Heart left ventricle (tissue), 16 donors: ENCODE data around the gene NCOA1. TPM values are rescaled to one million over a fixed set of nuclear protein-coding genes. Genes with fewer than 3 reads are reported as not detected.
A peak's percentile ranks its signal among the peaks of the same experiment; 100 is the strongest.

Experiments used
- ATAC-seq, 4 donors: fragments of 200-7000 bp; cut with Tn5 transposase; one replicate each; pipeline ENCODE4 v1.9.1; 2020 to 2022; ENCODE audit warnings: moderate library complexity in 4 of 4, mild to moderate bottlenecking in 3 of 4, moderate number of reproducible peaks in 1 of 4
- DNase-seq, 5 donors: peaks; one replicate each; pipeline ENCODE4 v3.0.0-alpha.2; 2020
- H3K27ac ChIP-seq, 12 donors: fragments of 200-600 bp; sonication (generic) in 4 of 12; one replicate each; pipeline versions ENCODE4 v1.5.0 to v1.8.0; 2016 to 2022; ENCODE audit warnings: mild to moderate bottlenecking in 2 of 12
- H3K27me3 ChIP-seq, 9 donors: fragments of 200-600 bp; sonication (generic) in 2 of 9; one replicate each; pipeline versions ENCODE4 v1.5.1 to v1.8.0; 2016 to 2022; ENCODE audit warnings: mild to moderate bottlenecking in 3 of 9
- H3K36me3 ChIP-seq, 9 donors: fragments of 200-600 bp; sonication (generic) in 2 of 9; one replicate each; pipeline versions ENCODE4 v1.5.0 to v1.8.0; 2018 to 2022; ENCODE audit warnings: mild to moderate bottlenecking in 2 of 9
- H3K4me1 ChIP-seq, 12 donors: fragments of 200-600 bp; sonication (generic) in 4 of 12; one replicate each; pipeline versions ENCODE4 v1.5.0 to v1.8.0; 2016 to 2022; ENCODE audit warnings: mild to moderate bottlenecking in 3 of 12
- H3K4me3 ChIP-seq, 12 donors: fragments of 200-600 bp; sonication (generic) in 4 of 12; one replicate each; pipeline versions ENCODE4 v1.5.0 to v1.8.0; 2017 to 2022; ENCODE audit warnings: mild to moderate bottlenecking in 9 of 12, moderate library complexity in 4 of 12
- H3K9me3 ChIP-seq, 12 donors: fragments of 200-600 bp; sonication (generic) in 4 of 12; one replicate each; pipeline versions ENCODE4 v1.5.0 to v1.8.0; 2016 to 2022; ENCODE audit warnings: mild to moderate bottlenecking in 1 of 12
- POLR2A ChIP-seq, 2 donors: fragments of 450-650 bp; IDR thresholded peaks; one replicate each; pipeline ENCODE4 v1.6.1; 2017; ENCODE audit warnings: antibody characterized with exemption in 2 of 2, mild to moderate bottlenecking in 2 of 2, moderate library complexity in 2 of 2
- WGBS, 4 donors: extraction: QIAGEN DNeasy Blood & Tissue Kit in 2 of 4; methylation state at CpG; one replicate each; pipeline versions ENCODE4 v1.1.5 to v1.1.7; 2013 to 2018; 5-methylcytosine and 5-hydroxymethylcytosine counted together
- intact Hi-C, 10 donors: fragments of 100-400 bp; cut with DNase I; formaldehyde crosslinking; loops; one replicate each; pipeline versions ENCODE4 v1.11.1 to v1.14.2; 2022
- polyA plus RNA-seq, 2 donors: library from polyadenylated mRNA; stranded (reverse); fragments of 200-250 nt; gene quantifications; one replicate each; pipeline ENCODE4 v1.2.3, GENCODE V29; 2013
- total RNA-seq, 9 donors: library from RNA; depleted of rRNA in 2 of 9; stranded (reverse); fragments of >200 nt in 2 of 9; fragmentation: NEBNext Ultra II Directional in 3 of 9; extraction: Animal tissue kit (Norgen Biotek cat#: 25700) in 3 of 9; gene quantifications; one replicate each; pipeline versions ENCODE4 v1.1.0 to v1.2.4, GENCODE V29; 2016 to 2023
- TF ChIP-seq, protein P1 (sequence below), 12 donors: fragments of 200-600 bp; sonication (generic) in 4 of 12; IDR thresholded peaks; one replicate each; pipeline versions ENCODE4 v1.5.0 to v1.8.0; 2018 to 2022; ENCODE audit warnings: antibody characterized with exemption in 12 of 12, mild to moderate bottlenecking in 5 of 12
- donor health status: ischemic (EF 13 %, LVEDD 7.1; RV severe dilation, severe dysfunction).
- donor health status: healthy with polysubstance abuse.
- donor health status: DM: no; HTN: yes; CAD: no.
- donor health status: DM: no; HTN: no; CAD: no.
- donor health status: ischemic (EF 25% LVEDD 6.9; RV normal size, moderate dysfunction).
- donor health status: ischemic (EF 25% LVEDD 5.7; RV mildly dilated, moderate dysfunction).
- donor health status: healthy.
- donor health status: DM: yes; HTN: yes; CAD: no.
- donor health status: ischemic (EF 35%, LVEDD 5.7; RV mildly dilated, moderate dysfunction).
- donor health status: nonischemic (EF 11% LVEDD 7.7; RV severe dilation, severe dysfunction).
- donor health status: DM: yes; HTN: yes; CAD: no.
- donor health status: PGD.
- donor health status: ischemic (EF 29% LVEDD 5.4; RV normal size, mild dysfunction).
- donor health status: nonischemic (EF 23%, LVEDD 6.1; RV moderate dilation, normal function).

Gene NCOA1
- total and polyA plus RNA-seq, 11 donors: 8.5 to 42.3 (median 32.4) TPM

DNA sequence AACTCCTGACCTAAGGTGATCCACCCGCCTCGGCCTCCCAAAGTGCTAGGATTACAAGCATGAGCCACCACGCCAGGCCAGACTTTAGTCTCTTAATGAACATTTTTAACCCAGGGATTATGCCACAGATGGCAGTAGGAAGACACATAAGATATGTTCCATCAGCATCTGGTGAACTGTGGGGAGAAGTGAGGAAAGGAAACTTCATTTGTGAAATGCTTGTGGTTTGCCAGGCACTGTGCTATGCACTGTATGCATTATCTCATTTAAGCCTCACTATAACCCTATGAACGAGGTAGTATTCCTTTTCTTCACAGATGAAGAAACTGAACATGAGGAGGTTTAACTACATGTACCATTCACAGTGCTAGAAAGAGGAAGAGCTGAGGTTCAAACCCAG, 272.8 kb downstream of the NCOA1 start:
- Histone ChIP-seq H3K27me3 (no peaks in the 10 kb centered on the region), H3K36me3 (peaks cover 3 to 91% (median 78%) of the 10 kb centered on the region in 9 donors), H3K4me1 (peaks cover 0 to 16% (median 0%) of the 10 kb centered on the region in 12 donors), H3K9me3 (no peaks in the 10 kb centered on the region), H3K27ac (no peak overlapping the region), H3K4me3 (no peak overlapping the region)
- intact Hi-C loops: no loop called here
- ATAC-seq (no peak), DNase-seq (no peak)
- no peak for TF ChIP-seq POLR2A (IDR thresholded peaks at IDR 0.05)
- TF ChIP-seq, protein P1, sequence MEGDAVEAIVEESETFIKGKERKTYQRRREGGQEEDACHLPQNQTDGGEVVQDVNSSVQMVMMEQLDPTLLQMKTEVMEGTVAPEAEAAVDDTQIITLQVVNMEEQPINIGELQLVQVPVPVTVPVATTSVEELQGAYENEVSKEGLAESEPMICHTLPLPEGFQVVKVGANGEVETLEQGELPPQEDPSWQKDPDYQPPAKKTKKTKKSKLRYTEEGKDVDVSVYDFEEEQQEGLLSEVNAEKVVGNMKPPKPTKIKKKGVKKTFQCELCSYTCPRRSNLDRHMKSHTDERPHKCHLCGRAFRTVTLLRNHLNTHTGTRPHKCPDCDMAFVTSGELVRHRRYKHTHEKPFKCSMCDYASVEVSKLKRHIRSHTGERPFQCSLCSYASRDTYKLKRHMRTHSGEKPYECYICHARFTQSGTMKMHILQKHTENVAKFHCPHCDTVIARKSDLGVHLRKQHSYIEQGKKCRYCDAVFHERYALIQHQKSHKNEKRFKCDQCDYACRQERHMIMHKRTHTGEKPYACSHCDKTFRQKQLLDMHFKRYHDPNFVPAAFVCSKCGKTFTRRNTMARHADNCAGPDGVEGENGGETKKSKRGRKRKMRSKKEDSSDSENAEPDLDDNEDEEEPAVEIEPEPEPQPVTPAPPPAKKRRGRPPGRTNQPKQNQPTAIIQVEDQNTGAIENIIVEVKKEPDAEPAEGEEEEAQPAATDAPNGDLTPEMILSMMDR (IDR thresholded peaks at IDR 0.05): no peak
- 95 to 98% (median 96%) methylated on average over 4 of the region's 4 CpGs for WGBS, 4 donors

DNA sequence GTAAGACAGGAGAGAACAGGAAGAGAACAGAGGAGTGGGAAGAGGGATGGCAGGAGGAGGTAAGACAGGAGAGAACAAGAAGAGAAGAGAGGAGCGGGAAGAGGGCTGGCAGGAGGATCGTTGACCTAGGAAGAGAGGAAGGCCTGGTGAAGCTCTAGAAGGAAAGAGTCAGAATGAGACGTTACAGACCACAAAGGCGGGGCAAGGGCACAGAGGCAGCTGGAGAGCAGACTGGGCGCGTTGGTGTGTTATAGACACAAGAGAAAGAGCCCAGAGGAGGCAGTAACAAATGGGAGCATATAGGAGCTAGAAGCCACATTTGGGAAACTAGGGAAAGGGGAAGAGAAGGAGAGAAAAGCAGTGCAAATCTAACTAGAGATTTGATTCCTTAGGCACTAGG, 275.6 kb downstream of the NCOA1 start:
- Histone ChIP-seq H3K27ac (peak overlapping the region in 3 of 12 donors; percentile 4 to 45 (median 22)), H3K36me3 (peaks cover 3 to 83% (median 70%) of the 10 kb centered on the region in 9 donors), H3K4me3 (no peak overlapping the region), H3K9me3 (no peaks in the 10 kb centered on the region), H3K4me1 (peaks cover 0 to 17% (median 0%) of the 10 kb centered on the region in 12 donors), H3K27me3 (no peaks in the 10 kb centered on the region)
- no peak for TF ChIP-seq POLR2A (IDR thresholded peaks at IDR 0.05)
- TF ChIP-seq, protein P1 (IDR thresholded peaks at IDR 0.05): no peak
- intact Hi-C loops: no loop called here
- DNase-seq (no peak), ATAC-seq (peak in 1 of 4 donors; percentile 29)
- WGBS, 4 donors: 77 to 87% (median 83%) methylated on average over 6 of the region's 6 CpGs

GRCh38 chr2:24768013-24768412, 277.0 kb downstream of the NCOA1 start:
- Histone ChIP-seq H3K4me1 (peaks cover 0 to 17% (median 0%) of the 10 kb centered on the region in 12 donors), H3K27ac (peak overlapping the region in 4 of 12 donors; percentile 11 to 21 (median 16)), H3K4me3 (no peak overlapping the region), H3K36me3 (peaks cover 0 to 69% (median 56%) of the 10 kb centered on the region in 9 donors), H3K27me3 (no peaks in the 10 kb centered on the region), H3K9me3 (no peaks in the 10 kb centered on the region)
- WGBS, 4 donors: 93 to 96% (median 95%) methylated on average over 5 of the region's 5 CpGs
- no peak for TF ChIP-seq POLR2A (IDR thresholded peaks at IDR 0.05)
- TF ChIP-seq, protein P1 (IDR thresholded peaks at IDR 0.05): no peak
- ATAC-seq (no peak), DNase-seq (no peak)
- intact Hi-C loops: no loop called here

DNA sequence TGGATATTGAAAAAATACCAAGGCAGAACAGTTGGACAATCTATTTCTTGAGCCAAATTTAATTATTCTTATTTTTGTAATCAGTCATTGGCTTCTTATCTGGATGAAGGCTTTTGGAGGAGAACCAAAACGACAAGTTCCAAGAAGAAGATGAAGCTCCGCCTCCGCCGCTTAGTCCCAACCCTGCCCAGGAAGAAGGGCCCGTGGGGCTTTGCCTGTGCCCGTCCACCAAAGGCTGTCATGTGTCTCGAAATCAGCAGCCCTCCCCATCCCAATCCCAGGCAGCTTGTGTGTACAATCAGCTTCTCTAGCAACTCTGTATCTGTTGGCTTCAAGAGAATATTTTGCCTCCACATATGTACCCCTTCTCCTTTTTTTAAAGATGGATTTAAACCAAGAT, 277.5 kb downstream of the NCOA1 start:
- no peaks in the 10 kb centered on the region for H3K9me3 ChIP-seq
- TF ChIP-seq POLR2A (IDR thresholded peaks at IDR 0.05): no peak
- TF ChIP-seq, protein P1 (IDR thresholded peaks at IDR 0.05): no peak
- WGBS, 4 donors: 62 to 71% (median 64%) methylated on average over 7 of the region's 7 CpGs
- ATAC-seq (peak in 3 of 4 donors; percentile 59 to 74 (median 65)), DNase-seq (peak; percentile 37 to 73 (median 52))
- intact Hi-C loops: no loop called here
- peaks cover 0 to 64% (median 51%) of the 10 kb centered on the region in 9 donors for H3K36me3 ChIP-seq
- no peak overlapping the region for H3K4me3 ChIP-seq
- peak overlapping the region in 4 of 12 donors; percentile 4 to 45 (median 12) for H3K27ac ChIP-seq
- H3K27me3 ChIP-seq: no peaks in the 10 kb centered on the region
- H3K4me1 ChIP-seq: peaks cover 0 to 17% (median 0%) of the 10 kb centered on the region in 12 donors
